NB4 (cell line): Measurements from ENCODE around the gene ADAM10.

ENCODE experiments used
- DNase-seq: peaks from one replicate; pipeline ENCODE4 v3.0.0; 2010; ENCODE audit warnings: low read depth
- H3K4me3 ChIP-seq: one replicate; pipeline ENCODE4 v1.5.1; 2011; ENCODE audit warnings: mild to moderate bottlenecking, low read depth, low read length, moderate library complexity
- CTCF ChIP-seq: IDR thresholded peaks from one replicate; pipeline ENCODE4 v1.5.1; 2012; ENCODE audit warnings: low read depth, low read length
- MAX ChIP-seq: IDR thresholded peaks from 2 replicates; pipeline ENCODE4 v1.6.1; 2011; ENCODE audit warnings: low read depth, low read length
- MYC ChIP-seq: IDR thresholded peaks from 2 replicates; pipeline ENCODE4 v1.6.1; 2011; ENCODE audit warnings: low read depth, low read length
- POLR2A ChIP-seq: IDR thresholded peaks from 2 replicates; pipeline ENCODE4 v1.6.1; 2011; ENCODE audit warnings: mild to moderate bottlenecking; ENCODE audit not compliant: insufficient read length; ENCODE audit errors: extremely low read depth

The ADAM10 gene

GRCh38 chr15:58546635-58547627 is 202.6 kb downstream of the ADAM10 start:
- DNase-seq = no peak
- TF ChIP-seq POLR2A (no peak), MAX (no peak), CTCF (no peak), MYC (no peak)
- no peak overlapping the region for H3K4me3 ChIP-seq

GRCh38 chr15:58546066-58546591 is 203.4 kb downstream of the ADAM10 start:
- no peak overlapping the region for H3K4me3 ChIP-seq
- no peak for DNase-seq
- no peak for TF ChIP-seq MYC
- no peak for TF ChIP-seq MAX
- TF ChIP-seq POLR2A = no peak
- TF ChIP-seq CTCF = no peak

- DNase-seq = no peak
- TF ChIP-seq MAX (no peak), MYC (no peak), CTCF (no peak), POLR2A (no peak)
- H3K4me3 ChIP-seq = no peak overlapping the region
Measured at GRCh38 chr15:58545307-58546065, 204.0 kb downstream of the ADAM10 start.

- no peak for DNase-seq
- TF ChIP-seq CTCF = no peak
- TF ChIP-seq MAX = no peak
- no peak for TF ChIP-seq MYC
- TF ChIP-seq POLR2A = no peak
- H3K4me3 ChIP-seq = no peak overlapping the region
Measured at GRCh38 chr15:58544756-58545155, 204.8 kb downstream of the ADAM10 start.

- TF ChIP-seq POLR2A (no peak), MAX (no peak), MYC (no peak), CTCF (no peak)
- no peak overlapping the region for H3K4me3 ChIP-seq
- DNase-seq = no peak
Measured at GRCh38 chr15:58543664-58544335, 205.7 kb downstream of the ADAM10 start.
